Kidney glomerular epithelial cell (primary cell): ENCODE results near the gene MAPRE3.
"Not testable (repeated sequence)": the region's sequence is repeated elsewhere in the genome, so short reads cannot be mapped to it uniquely, and the experiment has no call there.

ENCODE experiments used
- DNase-seq: peaks from one replicate; lab custom pipeline; 2025; lab: John Stamatoyannopoulos, UW

The MAPRE3 gene

GRCh38 chr2:27070653-27071276 lies 100.3 kb downstream of the MAPRE3 start:
- no peak for DNase-seq

GRCh38 chr2:27071277-27071989 lies 101.0 kb downstream of the MAPRE3 start, which contains the start of gene OST4:
Gene OST4, minus strand, starts transcription at chr2:27071654.
- DNase-seq, result peak; percentile 79

- DNase-seq, result no peak
Measured at GRCh38 chr2:27071990-27072830, 101.8 kb downstream of the MAPRE3 start.

GRCh38 chr2:27072920-27073319 lies 102.5 kb downstream of the MAPRE3 start:
- no peak for DNase-seq

- no peak for DNase-seq
Measured at GRCh38 chr2:27073782-27074181, 103.3 kb downstream of the MAPRE3 start.

- DNase-seq, result no peak
Measured at GRCh38 chr2:27074738-27075565, 104.5 kb downstream of the MAPRE3 start.

- not testable (repeated sequence) for DNase-seq
Measured at GRCh38 chr2:27075566-27075871, 105.1 kb downstream of the MAPRE3 start.

GRCh38 chr2:27076323-27076722 lies 105.9 kb downstream of the MAPRE3 start:
- DNase-seq, result no peak
